Endothelial cell (in vitro differentiated cells): Measurements from ENCODE around the gene MR1. TPM values are rescaled to one million over a fixed set of nuclear protein-coding genes. Genes with fewer than 3 reads are reported as not detected.
A peak's percentile ranks its signal among the peaks of the same experiment; 100 is the strongest.

Source experiments
- DNase-seq: peaks from one replicate; pipeline ENCODE4 v3.0.0; 2021; ENCODE audit warnings: low spot score
- H3K27ac Mint-ChIP-seq: one replicate; pipeline ENCODE4 v1.8.0; 2021; ENCODE audit warnings: mixed read lengths, inconsistent platforms; ENCODE audit not compliant: unreplicated experiment
- H3K27me3 Mint-ChIP-seq: one replicate; pipeline ENCODE4 v1.8.0; 2021; ENCODE audit warnings: mild to moderate bottlenecking, moderate library complexity, mixed read lengths, inconsistent platforms; ENCODE audit not compliant: unreplicated experiment
- H3K36me3 Mint-ChIP-seq: one replicate; pipeline ENCODE4 v1.8.0; 2021; ENCODE audit warnings: mild to moderate bottlenecking, low read depth, mixed read lengths, inconsistent platforms; ENCODE audit not compliant: unreplicated experiment
- H3K4me1 Mint-ChIP-seq: one replicate; pipeline ENCODE4 v1.8.0; 2021; ENCODE audit warnings: mild to moderate bottlenecking, mixed read lengths, inconsistent platforms; ENCODE audit not compliant: unreplicated experiment
- H3K4me3 Mint-ChIP-seq: one replicate; pipeline ENCODE4 v1.8.0; 2021; ENCODE audit warnings: mild to moderate bottlenecking, mixed read lengths, inconsistent platforms; ENCODE audit not compliant: unreplicated experiment
- H3K9me3 Mint-ChIP-seq: one replicate; pipeline ENCODE4 v1.8.0; 2021; ENCODE audit warnings: mixed read lengths, inconsistent platforms; ENCODE audit not compliant: unreplicated experiment
- CTCF ChIP-seq: fragments of 200-600 bp; sonication (generic); IDR thresholded peaks from one replicate; pipeline ENCODE4 v1.5.0; 2021; ENCODE audit warnings: antibody characterized with exemption; ENCODE audit not compliant: unreplicated experiment
- total RNA-seq: library from RNA; stranded (reverse); fragmentation: NEBNext Ultra II Directional; extraction: Animal tissue kit (Norgen Biotek cat#: 25700); gene quantifications from one replicate; pipeline ENCODE4 v1.2.1, GENCODE V29; 2021; ENCODE audit not compliant: unreplicated experiment

MR1 gene
- total RNA-seq, 1 donor from 2014 or later, result 0.67 TPM

GRCh38 chr1:181105134-181106021 lies 71.6 kb downstream of the MR1 start:
- Mint-ChIP-seq H3K36me3 (peaks cover 11% of the 10 kb centered on the region), H3K4me1 (peaks cover 76% of the 10 kb centered on the region), H3K9me3 (no peaks in the 10 kb centered on the region), H3K4me3 (peak overlapping the region; percentile 95), H3K27ac (peak overlapping the region; percentile 99), H3K27me3 (peaks cover 17% of the 10 kb centered on the region)
- DNase-seq, result peak; percentile 94
- no peak for TF ChIP-seq CTCF

DNA sequence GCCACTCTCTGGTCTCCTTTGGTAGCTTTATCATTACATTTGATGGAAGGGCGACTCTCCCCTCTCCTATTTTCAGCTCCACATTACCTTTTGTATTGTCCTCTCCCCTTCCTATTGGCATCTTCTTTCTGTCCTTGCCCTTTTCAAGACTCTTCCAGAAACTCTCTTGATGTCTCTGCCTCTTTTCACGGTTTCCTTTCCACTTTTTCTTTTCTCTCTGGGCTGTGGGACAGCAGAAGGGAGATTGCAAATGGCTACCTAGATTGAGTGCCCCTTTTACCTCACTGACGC lies 72.2 kb downstream of the MR1 start:
- peaks cover 73% of the 10 kb centered on the region for H3K4me1 Mint-ChIP-seq
- H3K9me3 Mint-ChIP-seq, result no peaks in the 10 kb centered on the region
- H3K27ac Mint-ChIP-seq, result peak overlapping the region; percentile 99
- no peak for DNase-seq
- peaks cover 20% of the 10 kb centered on the region for H3K27me3 Mint-ChIP-seq
- peaks cover 7% of the 10 kb centered on the region for H3K36me3 Mint-ChIP-seq
- peak overlapping the region; percentile 95 for H3K4me3 Mint-ChIP-seq
- no peak for TF ChIP-seq CTCF

- H3K27ac Mint-ChIP-seq, result peak overlapping the region; percentile 99
- H3K36me3 Mint-ChIP-seq, result peaks cover 5% of the 10 kb centered on the region
- no peaks in the 10 kb centered on the region for H3K9me3 Mint-ChIP-seq
- H3K4me3 Mint-ChIP-seq, result peak overlapping the region; percentile 95
- peaks cover 73% of the 10 kb centered on the region for H3K4me1 Mint-ChIP-seq
- no peak for DNase-seq
- peaks cover 15% of the 10 kb centered on the region for H3K27me3 Mint-ChIP-seq
- no peak for TF ChIP-seq CTCF
Observed at GRCh38 chr1:181106479-181106878, 72.7 kb downstream of the MR1 start.

DNA sequence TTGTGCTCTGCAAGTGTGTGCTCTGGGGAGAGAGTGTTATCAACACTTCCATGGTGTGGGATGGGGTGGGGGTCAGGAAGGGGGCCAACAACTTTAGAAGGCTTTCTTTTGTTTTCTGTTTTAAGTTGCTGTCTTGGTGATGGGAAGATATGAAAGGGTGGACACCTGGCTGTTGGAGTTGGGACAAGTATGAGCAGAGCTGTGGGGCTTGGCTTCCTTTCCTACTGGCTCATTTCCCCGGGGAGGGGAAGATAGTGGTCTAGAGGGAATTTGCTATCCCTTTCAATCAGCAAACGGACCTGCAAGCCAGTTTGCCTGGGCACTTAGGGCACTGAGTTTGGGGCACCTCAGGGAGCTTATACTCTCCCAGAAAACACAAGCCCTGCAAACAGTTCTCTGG lies 73.9 kb downstream of the MR1 start:
- peak overlapping the region; percentile 92 for H3K27ac Mint-ChIP-seq
- TF ChIP-seq CTCF, result no peak
- H3K4me3 Mint-ChIP-seq, result no peak overlapping the region
- peaks cover 13% of the 10 kb centered on the region for H3K27me3 Mint-ChIP-seq
- peaks cover 75% of the 10 kb centered on the region for H3K4me1 Mint-ChIP-seq
- no peaks in the 10 kb centered on the region for H3K9me3 Mint-ChIP-seq
- peaks cover 5% of the 10 kb centered on the region for H3K36me3 Mint-ChIP-seq
- no peak for DNase-seq

DNA sequence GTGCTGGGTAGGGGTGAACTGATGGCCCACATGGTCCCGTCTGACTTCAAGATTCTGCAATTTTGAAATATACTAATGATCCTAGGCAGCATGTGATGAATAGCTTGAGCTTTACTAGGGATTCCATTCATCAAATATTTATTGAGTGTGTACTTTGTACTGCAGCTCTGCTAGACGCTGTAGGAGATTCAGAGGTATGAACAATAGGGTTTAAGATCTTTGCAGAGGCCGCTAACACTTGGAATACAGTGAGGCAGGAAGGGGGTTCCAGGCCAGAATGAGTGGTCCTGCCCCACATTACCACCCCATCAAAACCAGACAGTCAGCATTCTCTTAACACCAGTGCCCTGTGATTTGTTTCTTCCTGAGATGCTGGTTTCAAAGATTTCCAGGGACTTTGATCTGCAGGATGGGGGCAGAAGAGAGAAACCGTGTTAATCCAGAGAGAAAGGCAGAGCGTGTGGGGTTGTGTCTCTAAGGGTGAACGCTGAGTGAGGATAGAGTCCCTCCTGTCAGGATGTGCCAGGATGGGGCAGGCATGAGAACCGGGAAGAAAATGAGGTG lies 74.6 kb downstream of the MR1 start:
- TF ChIP-seq CTCF, result no peak
- no peak for DNase-seq
- Mint-ChIP-seq H3K9me3 (no peaks in the 10 kb centered on the region), H3K27ac (peak overlapping the region; percentile 44), H3K27me3 (peaks cover 13% of the 10 kb centered on the region), H3K4me1 (peaks cover 71% of the 10 kb centered on the region), H3K36me3 (peaks cover 5% of the 10 kb centered on the region), H3K4me3 (no peak overlapping the region)
